HG03045 (cell line): Measurements from ENCODE around the gene RAB15.

Source experiments
- ATAC-seq: cut with Tn5 transposase; IDR thresholded peaks from one replicate; pipeline ENCODE4 v1.9.1; 2021; ENCODE audit warnings: mild to moderate bottlenecking, moderate library complexity; ENCODE audit not compliant: unreplicated experiment

RAB15 gene

GRCh38 chr14:64956697-64957406 is 15.3 kb downstream of the RAB15 start:
- no peak for ATAC-seq

GRCh38 chr14:64955297-64955696 is 16.8 kb downstream of the RAB15 start:
- ATAC-seq = no peak

GRCh38 chr14:64954491-64955240 is 17.5 kb downstream of the RAB15 start:
- no peak for ATAC-seq

GRCh38 chr14:64953661-64954060 is 18.5 kb downstream of the RAB15 start:
- no peak for ATAC-seq

- ATAC-seq = no peak
Observed at GRCh38 chr14:64953310-64953654, 18.9 kb downstream of the RAB15 start.

- no peak for ATAC-seq
Observed at GRCh38 chr14:64952598-64953309, 19.4 kb downstream of the RAB15 start.

- ATAC-seq = no peak
Observed at GRCh38 chr14:64951724-64952123, 20.4 kb downstream of the RAB15 start.

- no peak for ATAC-seq
Observed at GRCh38 chr14:64951291-64951690, 20.8 kb downstream of the RAB15 start.

GRCh38 chr14:64950889-64951288 is 21.2 kb downstream of the RAB15 start:
- no peak for ATAC-seq

GRCh38 chr14:64948612-64949210 is 23.4 kb downstream of the RAB15 start:
- no peak for ATAC-seq

- no peak for ATAC-seq
Observed at GRCh38 chr14:64947710-64948611, 24.2 kb downstream of the RAB15 start.

- no peak for ATAC-seq
Observed at GRCh38 chr14:64946310-64947045, 25.7 kb downstream of the RAB15 start.

- ATAC-seq = no peak
Observed at GRCh38 chr14:64945431-64946178, 26.5 kb downstream of the RAB15 start.

GRCh38 chr14:64944861-64945260 is 27.3 kb downstream of the RAB15 start:
- ATAC-seq = no peak

- no peak for ATAC-seq
Observed at GRCh38 chr14:64944041-64944440, 28.1 kb downstream of the RAB15 start.

- no peak for ATAC-seq
Observed at GRCh38 chr14:64943556-64943955, 28.6 kb downstream of the RAB15 start.

GRCh38 chr14:64942531-64943111 is 29.5 kb downstream of the RAB15 start, which contains the start of gene GPX2:
Gene GPX2, minus strand, starts transcription at chr14:64942745. Its CDS starts 19 bp downstream, at chr14:64942726.
- ATAC-seq = no peak

GRCh38 chr14:64940336-64940910 is 31.7 kb downstream of the RAB15 start:
- no peak for ATAC-seq
